GM12891 (cell line): ENCODE measurements around the gene OR14A16.

Source experiments
- POLR2A ChIP-seq: IDR thresholded peaks from 2 replicates; pipeline ENCODE4 v1.6.1; 2011; ENCODE audit warnings: low read depth, low read length, control low read depth
- POLR2AphosphoS5 ChIP-seq: IDR thresholded peaks from 2 replicates; pipeline ENCODE4 v1.6.1; 2011; ENCODE audit warnings: low read depth, low read length, control low read depth
- SPI1 ChIP-seq: IDR thresholded peaks from 2 replicates; pipeline ENCODE4 v1.6.1; 2011; ENCODE audit warnings: low read depth, low read length, control low read depth
- TAF1 ChIP-seq: IDR thresholded peaks from 2 replicates; pipeline ENCODE4 v1.6.1; 2011; ENCODE audit warnings: low read depth, low read length, control low read depth

DNA sequence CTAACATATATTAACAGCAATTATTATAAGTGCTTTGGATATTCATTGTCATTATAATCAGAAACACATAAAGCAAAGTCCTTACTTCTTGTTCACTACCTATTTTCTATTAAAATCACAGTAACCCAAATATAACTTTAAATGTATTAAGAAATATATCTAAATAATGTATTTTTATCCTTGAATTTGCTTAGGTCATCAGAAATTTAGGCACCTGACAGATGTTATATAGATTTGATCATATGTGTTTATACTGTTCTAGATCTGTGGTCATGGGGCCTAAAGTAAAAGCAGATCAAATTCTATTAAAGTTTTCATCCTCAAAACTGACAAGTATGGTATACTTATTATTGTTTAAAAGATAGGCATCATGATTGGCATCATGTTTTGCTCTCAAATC lies 54.3 kb downstream of the OR14A16 start:
- TF ChIP-seq POLR2A (no peak), POLR2AphosphoS5 (no peak), TAF1 (no peak), SPI1 (no peak)
